ENCODE measurements around the gene MLXIP. TPM values are rescaled to one million over a fixed set of nuclear protein-coding genes. Genes with fewer than 3 reads are reported as not detected.
"Not testable (repeated sequence)": the region's sequence is repeated elsewhere in the genome, so short reads cannot be mapped to it uniquely, and the experiment has no call there.

MLXIP gene
- 12.0 and 17.0 TPM in 2 replicates for total RNA-seq (2012; rRNA removed)

GRCh38 chr12:122078141-122079032 is at the start of gene MLXIP:
Gene MLXIP (plus strand): TSS chr12:122078756. CDS start chr12:122078854, 98 bp downstream.
- no peaks in the 10 kb centered on the region for H3K9me3 ChIP-seq (replicated peaks; ENCODE audit: low read length)
- H3K4me2 ChIP-seq (ENCODE audit: low read length) = peak within 1 kb of the TSS; percentile 87
- no peaks in the 10 kb centered on the region for H3K27me3 ChIP-seq (ENCODE audit: control insufficient read depth, insufficient read depth, low read length)
- peak within 1 kb of the TSS; percentile 87 for H3K9ac ChIP-seq (ENCODE audit: low read depth, low read length)
- H3K4me3 ChIP-seq (ENCODE audit: low read length) = peak within 1 kb of the TSS; percentile 99
- no peaks in the 10 kb centered on the region for H3K36me3 ChIP-seq (ENCODE audit: insufficient read depth, low read length)
- H3K4me1 ChIP-seq (ENCODE audit: control insufficient read depth, insufficient read depth, low read length) = peaks cover 35% of the 10 kb centered on the region

GRCh38 chr12:122028905-122029560 is 49.5 kb upstream of the MLXIP start:
- peaks cover 42% of the 10 kb centered on the region for H3K4me1 ChIP-seq (ENCODE audit: control insufficient read depth, insufficient read depth, low read length)
- no peaks in the 10 kb centered on the region for H3K9me3 ChIP-seq (replicated peaks; ENCODE audit: low read length)
- no peak overlapping the region for H3K9ac ChIP-seq (ENCODE audit: low read depth, low read length)
- peak overlapping the region; percentile 72 for H3K4me2 ChIP-seq (ENCODE audit: low read length)
- no peak overlapping the region for H3K4me3 ChIP-seq (ENCODE audit: low read length)
- H3K27me3 ChIP-seq (ENCODE audit: control insufficient read depth, insufficient read depth, low read length) = no peaks in the 10 kb centered on the region
- H3K36me3 ChIP-seq (ENCODE audit: insufficient read depth, low read length) = no peaks in the 10 kb centered on the region

GRCh38 chr12:122029620-122030423 is 48.7 kb upstream of the MLXIP start:
- H3K4me1 ChIP-seq (ENCODE audit: control insufficient read depth, insufficient read depth, low read length) = peaks cover 37% of the 10 kb centered on the region

GRCh38 chr12:122030424-122031035 is 48.0 kb upstream of the MLXIP start:
- Histone ChIP-seq H3K36me3 (ENCODE audit: insufficient read depth, low read length) (peaks cover under 1% of the 10 kb centered on the region), H3K4me2 (ENCODE audit: low read length) (peak overlapping the region; percentile 65), H3K9me3 (replicated peaks; ENCODE audit: low read length) (no peaks in the 10 kb centered on the region), H3K27me3 (ENCODE audit: control insufficient read depth, insufficient read depth, low read length) (no peaks in the 10 kb centered on the region), H3K4me3 (ENCODE audit: low read length) (peak overlapping the region; percentile 12), H3K9ac (ENCODE audit: low read depth, low read length) (peak overlapping the region; percentile 31), H3K4me1 (ENCODE audit: control insufficient read depth, insufficient read depth, low read length) (peaks cover 44% of the 10 kb centered on the region)

More at GRCh38 chr12:122029620-122030423, 48.7 kb upstream of the MLXIP start:
- Histone ChIP-seq H3K36me3 (ENCODE audit: insufficient read depth, low read length) (no peaks in the 10 kb centered on the region), H3K4me3 (ENCODE audit: low read length) (peak overlapping the region; percentile 12), H3K9me3 (replicated peaks; ENCODE audit: low read length) (no peaks in the 10 kb centered on the region), H3K9ac (ENCODE audit: low read depth, low read length) (peak overlapping the region; percentile 31), H3K4me2 (ENCODE audit: low read length) (peak overlapping the region; percentile 65), H3K27me3 (ENCODE audit: control insufficient read depth, insufficient read depth, low read length) (no peaks in the 10 kb centered on the region)

- H3K27me3 ChIP-seq (ENCODE audit: control insufficient read depth, insufficient read depth, low read length) = no peaks in the 10 kb centered on the region
- H3K4me3 ChIP-seq (ENCODE audit: low read length) = no peak overlapping the region
- peaks cover 10% of the 10 kb centered on the region for H3K36me3 ChIP-seq (ENCODE audit: insufficient read depth, low read length)
- H3K4me1 ChIP-seq (ENCODE audit: control insufficient read depth, insufficient read depth, low read length) = peaks cover 43% of the 10 kb centered on the region
- no peaks in the 10 kb centered on the region for H3K9me3 ChIP-seq (replicated peaks; ENCODE audit: low read length)
- no peak overlapping the region for H3K9ac ChIP-seq (ENCODE audit: low read depth, low read length)
- H3K4me2 ChIP-seq (ENCODE audit: low read length) = no peak overlapping the region
These were observed 47.0 kb upstream of the MLXIP start for GRCh38 chr12:122031342-122032216.

GRCh38 chr12:122032580-122032979 is 46.0 kb upstream of the MLXIP start:
- H3K4me1 ChIP-seq (ENCODE audit: control insufficient read depth, insufficient read depth, low read length) = peaks cover 43% of the 10 kb centered on the region
- H3K36me3 ChIP-seq (ENCODE audit: insufficient read depth, low read length) = peaks cover 10% of the 10 kb centered on the region
- no peak overlapping the region for H3K4me3 ChIP-seq (ENCODE audit: low read length)
- no peak overlapping the region for H3K4me2 ChIP-seq (ENCODE audit: low read length)
- H3K9me3 ChIP-seq (replicated peaks; ENCODE audit: low read length) = no peaks in the 10 kb centered on the region
- H3K27me3 ChIP-seq (ENCODE audit: control insufficient read depth, insufficient read depth, low read length) = no peaks in the 10 kb centered on the region
- H3K9ac ChIP-seq (ENCODE audit: low read depth, low read length) = no peak overlapping the region

GRCh38 chr12:122035292-122035691 is 43.3 kb upstream of the MLXIP start:
- H3K4me1 ChIP-seq (ENCODE audit: control insufficient read depth, insufficient read depth, low read length) = peaks cover 17% of the 10 kb centered on the region
- H3K4me2 ChIP-seq (ENCODE audit: low read length) = no peak overlapping the region
- H3K27me3 ChIP-seq (ENCODE audit: control insufficient read depth, insufficient read depth, low read length) = no peaks in the 10 kb centered on the region
- H3K36me3 ChIP-seq (ENCODE audit: insufficient read depth, low read length) = peaks cover 10% of the 10 kb centered on the region
- H3K9me3 ChIP-seq (replicated peaks; ENCODE audit: low read length) = no peaks in the 10 kb centered on the region
- no peak overlapping the region for H3K9ac ChIP-seq (ENCODE audit: low read depth, low read length)
- no peak overlapping the region for H3K4me3 ChIP-seq (ENCODE audit: low read length)

GRCh38 chr12:122036153-122036552 is 42.4 kb upstream of the MLXIP start:
- Histone ChIP-seq H3K4me1 (ENCODE audit: control insufficient read depth, insufficient read depth, low read length) (peaks cover 13% of the 10 kb centered on the region), H3K9ac (ENCODE audit: low read depth, low read length) (no peak overlapping the region), H3K4me2 (ENCODE audit: low read length) (no peak overlapping the region), H3K4me3 (ENCODE audit: low read length) (no peak overlapping the region), H3K36me3 (ENCODE audit: insufficient read depth, low read length) (peaks cover 13% of the 10 kb centered on the region), H3K9me3 (replicated peaks; ENCODE audit: low read length) (no peaks in the 10 kb centered on the region), H3K27me3 (ENCODE audit: control insufficient read depth, insufficient read depth, low read length) (no peaks in the 10 kb centered on the region)

- Histone ChIP-seq H3K4me3 (ENCODE audit: low read length) (no peak overlapping the region), H3K4me1 (ENCODE audit: control insufficient read depth, insufficient read depth, low read length) (peaks cover under 1% of the 10 kb centered on the region), H3K36me3 (ENCODE audit: insufficient read depth, low read length) (peaks cover 13% of the 10 kb centered on the region)
These were observed 37.8 kb upstream of the MLXIP start for GRCh38 chr12:122040579-122041386.

GRCh38 chr12:122041458-122041857 is 37.1 kb upstream of the MLXIP start:
- peaks cover 10% of the 10 kb centered on the region for H3K36me3 ChIP-seq (ENCODE audit: insufficient read depth, low read length)
- not testable (repeated sequence) for H3K4me3 ChIP-seq (ENCODE audit: low read length); H3K4me1 ChIP-seq (ENCODE audit: control insufficient read depth, insufficient read depth, low read length); H3K9me3 ChIP-seq (replicated peaks; ENCODE audit: low read length); H3K9ac ChIP-seq (ENCODE audit: low read depth, low read length); H3K27me3 ChIP-seq (ENCODE audit: control insufficient read depth, insufficient read depth, low read length); H3K4me2 ChIP-seq (ENCODE audit: low read length)

More at GRCh38 chr12:122040579-122041386, 37.8 kb upstream of the MLXIP start:
- H3K9me3 ChIP-seq (replicated peaks; ENCODE audit: low read length) = no peaks in the 10 kb centered on the region
- H3K9ac ChIP-seq (ENCODE audit: low read depth, low read length) = no peak overlapping the region
- no peak overlapping the region for H3K4me2 ChIP-seq (ENCODE audit: low read length)
- no peaks in the 10 kb centered on the region for H3K27me3 ChIP-seq (ENCODE audit: control insufficient read depth, insufficient read depth, low read length)

Data from skeletal muscle satellite cell (primary cell).